Activated CD4-positive, alpha-beta T cell treated with anti-CD3 and anti-CD28 coated beads, Interleukin-2, amount 10 ng/mL, durations not matched to agents 24 days and 14 days (primary cell): ENCODE data around the gene NAMPT. TPM values are rescaled to one million over a fixed set of nuclear protein-coding genes. Genes with fewer than 3 reads are reported as not detected.
"Not testable (repeated sequence)": the region's sequence is repeated elsewhere in the genome, so short reads cannot be mapped to it uniquely, and the experiment has no call there.

Source experiments
- DNase-seq: peaks from one replicate; pipeline ENCODE4 v3.0.0; 2022
- H3K27ac Mint-ChIP-seq: one replicate; pipeline ENCODE4 v1.8.0; 2022; ENCODE audit warnings: mild to moderate bottlenecking, mixed read lengths
- H3K27me3 Mint-ChIP-seq: one replicate; pipeline ENCODE4 v1.8.0; 2022; ENCODE audit warnings: mixed read lengths
- H3K36me3 Mint-ChIP-seq: one replicate; pipeline ENCODE4 v1.8.0; 2022; ENCODE audit warnings: low read depth, mild to moderate bottlenecking, mixed read lengths
- H3K4me1 Mint-ChIP-seq: one replicate; pipeline ENCODE4 v1.8.0; 2021; ENCODE audit warnings: mixed read lengths
- H3K4me3 Mint-ChIP-seq: one replicate; pipeline ENCODE4 v1.8.0; 2022; ENCODE audit warnings: mild to moderate bottlenecking, moderate library complexity, mixed read lengths
- H3K9me3 Mint-ChIP-seq: one replicate; pipeline ENCODE4 v1.8.0; 2021; ENCODE audit warnings: mixed read lengths
- intact Hi-C: fragments of 100-400 bp; cut with micrococcal nuclease; formaldehyde crosslinking; loops from one replicate; pipeline ENCODE4 v1.15.1; 2023
- total RNA-seq: library from RNA; stranded (reverse); gene quantifications from 2 replicates; pipeline ENCODE4 v1.2.3, GENCODE V29; 2022

Gene NAMPT
- total RNA-seq, 1 donor from 2014 or later = 480 TPM

DNA sequence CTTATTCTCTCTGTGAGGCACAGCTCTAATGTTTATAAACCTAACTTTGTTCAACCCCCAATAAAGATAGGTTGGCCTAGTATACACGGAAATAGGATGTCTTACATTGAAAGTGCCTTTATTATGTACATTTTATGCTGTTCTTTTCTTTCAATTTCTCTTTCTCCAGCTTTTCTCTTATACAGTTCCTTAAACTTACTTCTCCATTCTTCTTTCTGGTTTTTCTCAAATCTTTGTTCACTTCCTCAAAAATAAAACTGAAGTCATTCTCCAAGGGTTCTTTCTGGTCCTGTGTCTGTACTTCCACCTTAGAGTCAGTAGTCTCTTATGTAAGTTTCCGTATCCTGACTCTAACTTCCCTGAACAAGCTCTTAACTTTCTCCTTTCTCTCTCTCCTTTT lies 29.2 kb upstream of the NAMPT start:
- Mint-ChIP-seq H3K27ac (no peak overlapping the region), H3K36me3 (no peaks in the 10 kb centered on the region), H3K9me3 (peaks cover 29% of the 10 kb centered on the region), H3K4me1 (peaks cover 16% of the 10 kb centered on the region), H3K4me3 (no peak overlapping the region), H3K27me3 (peaks cover 2% of the 10 kb centered on the region)
- no peak for DNase-seq
- intact Hi-C loops = no loop called here

GRCh38 chr7:106313456-106313901 lies 28.7 kb upstream of the NAMPT start:
- Mint-ChIP-seq H3K4me1 (peaks cover 16% of the 10 kb centered on the region), H3K4me3 (no peak overlapping the region), H3K27me3 (peaks cover 2% of the 10 kb centered on the region), H3K9me3 (peaks cover 29% of the 10 kb centered on the region), H3K36me3 (no peaks in the 10 kb centered on the region), H3K27ac (no peak overlapping the region)
- no peak for DNase-seq
- intact Hi-C loops = no loop called here

- intact Hi-C loops = no loop called here
- peaks cover 16% of the 10 kb centered on the region for H3K4me1 Mint-ChIP-seq
- DNase-seq = no peak
- peaks cover 2% of the 10 kb centered on the region for H3K27me3 Mint-ChIP-seq
- no peaks in the 10 kb centered on the region for H3K36me3 Mint-ChIP-seq
- no peak overlapping the region for H3K4me3 Mint-ChIP-seq
- peaks cover 29% of the 10 kb centered on the region for H3K9me3 Mint-ChIP-seq
- no peak overlapping the region for H3K27ac Mint-ChIP-seq
Observed at GRCh38 chr7:106312906-106313305, 28.1 kb upstream of the NAMPT start.

DNA sequence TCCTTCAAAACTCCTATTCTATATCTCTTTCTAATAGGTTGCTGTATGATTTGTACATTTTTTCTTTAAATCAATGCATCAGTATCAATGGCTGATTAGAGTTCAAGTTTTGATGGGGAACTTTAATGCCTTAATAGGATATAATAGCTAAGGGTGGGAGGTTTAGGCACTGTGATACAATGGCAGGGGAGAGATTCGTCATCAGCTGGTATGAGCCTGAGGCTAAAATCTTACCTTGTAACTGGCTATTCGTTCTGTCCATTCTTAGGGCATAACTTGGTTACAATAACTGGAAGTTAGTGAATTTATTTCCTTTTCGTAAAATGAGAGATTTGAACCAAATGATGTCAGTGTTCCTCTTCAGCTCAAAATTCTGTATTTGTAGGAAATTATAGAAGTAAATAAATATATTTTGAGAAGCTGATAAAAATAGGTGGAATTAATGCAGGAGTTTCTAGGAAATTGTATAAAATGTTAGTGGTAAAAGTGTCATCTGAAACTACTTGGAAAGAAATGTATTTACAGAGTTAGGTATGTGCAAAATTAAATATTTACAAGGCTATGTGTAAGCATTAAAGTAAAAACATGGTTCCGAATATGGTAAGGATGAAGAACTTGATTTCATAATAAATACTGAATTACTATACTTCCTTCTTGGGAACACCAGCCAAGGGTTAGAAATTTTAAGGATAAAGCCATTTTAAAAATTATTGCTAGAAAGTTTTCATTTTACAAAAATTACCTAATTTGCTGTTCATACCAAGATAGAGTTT lies 27.5 kb upstream of the NAMPT start:
- Mint-ChIP-seq H3K36me3 (no peaks in the 10 kb centered on the region), H3K4me3 (no peak overlapping the region), H3K27me3 (peaks cover 2% of the 10 kb centered on the region), H3K9me3 (peaks cover 30% of the 10 kb centered on the region), H3K4me1 (peaks cover 16% of the 10 kb centered on the region), H3K27ac (no peak overlapping the region)
- DNase-seq = no peak
- intact Hi-C loops = no loop called here

- peaks cover 23% of the 10 kb centered on the region for H3K9me3 Mint-ChIP-seq
- peaks cover 16% of the 10 kb centered on the region for H3K4me1 Mint-ChIP-seq
- no peak overlapping the region for H3K4me3 Mint-ChIP-seq
- no peak overlapping the region for H3K27ac Mint-ChIP-seq
- no peaks in the 10 kb centered on the region for H3K27me3 Mint-ChIP-seq
- no peak for DNase-seq
- no peaks in the 10 kb centered on the region for H3K36me3 Mint-ChIP-seq
- intact Hi-C loops = no loop called here
Observed at GRCh38 chr7:106309362-106309761, 24.6 kb upstream of the NAMPT start.

- H3K9me3 Mint-ChIP-seq = peaks cover 33% of the 10 kb centered on the region
- peaks cover 3% of the 10 kb centered on the region for H3K27me3 Mint-ChIP-seq
Observed at GRCh38 chr7:106306256-106306655, 21.5 kb upstream of the NAMPT start.

DNA sequence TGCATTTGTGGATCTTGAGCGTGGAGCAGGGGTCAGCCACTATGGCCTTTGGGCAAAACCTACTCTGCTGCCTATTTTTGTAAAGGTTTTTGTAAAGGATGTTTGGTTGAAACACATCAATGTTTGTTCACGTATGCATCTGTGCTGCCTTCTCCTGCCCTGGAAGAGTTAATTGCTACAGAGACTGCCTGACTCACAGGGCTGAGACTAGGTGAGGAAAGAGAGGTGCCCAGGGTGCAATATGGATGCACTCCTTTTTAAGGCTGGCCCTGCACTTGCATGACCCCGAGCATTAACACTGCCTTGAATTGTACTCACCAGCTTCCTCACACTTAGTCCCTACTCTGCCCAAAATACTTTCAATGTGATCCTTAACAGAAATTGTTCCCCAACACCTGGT lies 20.9 kb upstream of the NAMPT start:
- Mint-ChIP-seq H3K27ac (no peak overlapping the region), H3K36me3 (no peaks in the 10 kb centered on the region), H3K4me3 (no peak overlapping the region), H3K9me3 (peaks cover 34% of the 10 kb centered on the region), H3K27me3 (peaks cover 6% of the 10 kb centered on the region), H3K4me1 (peaks cover 2% of the 10 kb centered on the region)
- no peak for DNase-seq
- intact Hi-C loops = no loop called here

More at GRCh38 chr7:106306256-106306655, 21.5 kb upstream of the NAMPT start:
- H3K4me1 Mint-ChIP-seq = peaks cover 2% of the 10 kb centered on the region
- no peak for DNase-seq
- intact Hi-C loops = no loop called here
- H3K4me3 Mint-ChIP-seq = no peak overlapping the region
- no peaks in the 10 kb centered on the region for H3K36me3 Mint-ChIP-seq
- H3K27ac Mint-ChIP-seq = no peak overlapping the region

DNA sequence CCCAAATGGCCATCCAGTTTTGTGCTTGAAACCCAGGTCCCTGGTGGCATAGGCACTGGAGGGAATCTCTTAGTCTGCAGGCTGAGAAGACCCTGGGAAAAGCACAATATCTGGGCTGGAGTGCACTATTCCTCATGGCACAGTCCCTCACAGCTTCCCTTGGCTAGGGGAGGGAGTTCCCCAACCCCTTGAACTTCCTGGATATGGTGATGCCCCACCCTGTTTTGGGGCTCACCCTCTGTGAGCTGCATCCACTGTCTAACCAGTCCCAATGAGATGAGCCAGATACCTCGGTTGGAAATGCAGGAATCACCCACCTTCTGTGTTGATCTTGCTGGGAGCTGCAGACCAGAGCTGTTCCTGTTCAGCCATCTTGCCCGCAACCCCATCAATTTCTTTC lies 19.8 kb upstream of the NAMPT start:
- Mint-ChIP-seq H3K4me3 (no peak overlapping the region), H3K9me3 (peaks cover 27% of the 10 kb centered on the region)

GRCh38 chr7:106298631-106299030 lies 13.8 kb upstream of the NAMPT start:
- intact Hi-C loops, H3K27ac Mint-ChIP-seq, H3K27me3 Mint-ChIP-seq, H3K4me3 Mint-ChIP-seq, H3K36me3 Mint-ChIP-seq, DNase-seq, H3K4me1 Mint-ChIP-seq: not testable (repeated sequence)
- H3K9me3 Mint-ChIP-seq = peaks cover 29% of the 10 kb centered on the region

More for the DNA sequence above, 19.8 kb upstream of the NAMPT start:
- no peak for DNase-seq
- peaks cover 6% of the 10 kb centered on the region for H3K27me3 Mint-ChIP-seq
- no peaks in the 10 kb centered on the region for H3K36me3 Mint-ChIP-seq
- intact Hi-C loops = no loop called here
- no peak overlapping the region for H3K27ac Mint-ChIP-seq
- peaks cover 2% of the 10 kb centered on the region for H3K4me1 Mint-ChIP-seq

GRCh38 chr7:106298155-106298554 lies 13.4 kb upstream of the NAMPT start:
- H3K4me3 Mint-ChIP-seq, intact Hi-C loops, DNase-seq, H3K27me3 Mint-ChIP-seq, H3K36me3 Mint-ChIP-seq, H3K27ac Mint-ChIP-seq, H3K4me1 Mint-ChIP-seq: not testable (repeated sequence)
- peaks cover 31% of the 10 kb centered on the region for H3K9me3 Mint-ChIP-seq

GRCh38 chr7:106294334-106294733 lies 9.6 kb upstream of the NAMPT start:
- Mint-ChIP-seq H3K36me3 (no peaks in the 10 kb centered on the region), H3K4me1 (peaks cover 4% of the 10 kb centered on the region), H3K4me3 (no peak overlapping the region), H3K9me3 (peaks cover 15% of the 10 kb centered on the region), H3K27me3 (peaks cover 6% of the 10 kb centered on the region), H3K27ac (no peak overlapping the region)
- DNase-seq = no peak
- intact Hi-C loops = no loop called here

GRCh38 chr7:106291247-106291646 lies 6.5 kb upstream of the NAMPT start:
- Mint-ChIP-seq H3K4me3 (no peak overlapping the region), H3K36me3 (no peaks in the 10 kb centered on the region), H3K27me3 (peaks cover 6% of the 10 kb centered on the region), H3K4me1 (peaks cover 6% of the 10 kb centered on the region), H3K9me3 (peaks cover 13% of the 10 kb centered on the region), H3K27ac (no peak overlapping the region)
- intact Hi-C loops = no loop called here
- DNase-seq = no peak

- H3K9me3 Mint-ChIP-seq = peaks cover 14% of the 10 kb centered on the region
- no peak overlapping the region for H3K27ac Mint-ChIP-seq
- intact Hi-C loops = no loop called here
- H3K4me3 Mint-ChIP-seq = no peak overlapping the region
- peaks cover 15% of the 10 kb centered on the region for H3K4me1 Mint-ChIP-seq
- no peak for DNase-seq
- H3K27me3 Mint-ChIP-seq = peaks cover 6% of the 10 kb centered on the region
- H3K36me3 Mint-ChIP-seq = no peaks in the 10 kb centered on the region
Observed at GRCh38 chr7:106290319-106290718, 5.5 kb upstream of the NAMPT start.

DNA sequence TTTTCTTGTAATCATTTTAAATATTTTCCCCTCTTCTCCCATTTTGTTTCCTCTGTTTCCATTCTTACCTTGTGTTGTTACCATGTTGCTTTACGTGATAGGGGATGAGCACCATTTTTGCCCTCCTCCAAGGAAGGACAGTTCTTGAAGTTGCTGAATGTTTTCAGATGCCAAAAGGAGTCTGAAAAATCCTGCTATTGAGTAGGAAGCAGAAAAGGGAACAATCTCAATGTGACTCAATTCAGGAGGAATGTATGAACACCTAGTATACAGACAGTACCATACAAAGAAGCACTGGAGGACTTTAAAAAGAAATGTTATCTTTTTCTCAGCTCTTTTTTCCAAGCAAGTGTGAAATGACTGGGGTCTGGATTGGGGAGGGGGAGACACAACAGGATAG lies 5.1 kb upstream of the NAMPT start:
- Mint-ChIP-seq H3K9me3 (peaks cover 13% of the 10 kb centered on the region), H3K4me1 (peaks cover 15% of the 10 kb centered on the region), H3K4me3 (no peak overlapping the region), H3K27me3 (peaks cover 6% of the 10 kb centered on the region), H3K36me3 (no peaks in the 10 kb centered on the region), H3K27ac (no peak overlapping the region)
- intact Hi-C loops = loop anchor here (10.0 kb wide), 1 partner anchor 485 kb away; no protein-coding TSS in a partner anchor
- no peak for DNase-seq

DNA sequence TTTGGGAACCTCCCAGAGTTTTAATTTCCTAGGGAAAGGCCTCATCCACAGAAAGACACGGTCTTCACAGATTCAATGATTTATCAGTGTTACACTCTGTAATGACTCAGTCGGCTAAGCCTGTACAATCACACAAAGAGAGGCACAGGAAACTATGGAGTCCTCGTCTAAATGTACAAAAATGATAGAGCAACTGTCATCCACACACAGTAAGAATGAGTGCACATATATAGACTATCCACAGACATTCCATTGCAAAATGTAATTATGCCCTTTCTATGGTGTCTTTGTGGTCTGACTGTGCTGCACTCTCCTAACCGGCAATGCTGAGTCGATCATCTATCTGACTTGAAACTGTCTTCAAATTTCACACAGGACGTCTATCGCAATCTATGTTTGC lies 3.5 kb upstream of the NAMPT start:
- no peak overlapping the region for H3K27ac Mint-ChIP-seq
- H3K9me3 Mint-ChIP-seq = peaks cover 9% of the 10 kb centered on the region
- H3K4me1 Mint-ChIP-seq = peaks cover 15% of the 10 kb centered on the region
- DNase-seq = no peak
- H3K27me3 Mint-ChIP-seq = peaks cover 6% of the 10 kb centered on the region
- intact Hi-C loops = loop anchor here (10.0 kb wide), 1 partner anchor 483 kb away; no protein-coding TSS in a partner anchor
- peaks cover 8% of the 10 kb centered on the region for H3K36me3 Mint-ChIP-seq
- H3K4me3 Mint-ChIP-seq = no peak overlapping the region
